Measurements from ENCODE around the gene RPTOR. TPM values are rescaled to one million over a fixed set of nuclear protein-coding genes. Genes with fewer than 3 reads are reported as not detected.

Gene RPTOR
- total RNA-seq, 1 experiment from 2014 or later, result 46.2 TPM

GRCh38 chr17:80955671-80956280, 411.1 kb downstream of the RPTOR start:
- H3K9me3 ChIP-seq (ENCODE audit: low read length), result no peaks in the 10 kb centered on the region
- TF ChIP-seq CTCF (conservative IDR thresholded peaks at IDR 0.05; ENCODE audit: low read depth, low read length) (no peak), EZH2phosphoT487 (IDR thresholded peaks at IDR 0.05; ENCODE audit: borderline replicate concordance, low read length) (no peak), EZH2 (IDR thresholded peaks at IDR 0.05; ENCODE audit: low read length, unreplicated experiment) (no peak)
- no peak overlapping the region for H3K9ac ChIP-seq (ENCODE audit: low read length)
- intact Hi-C loops (cut with micrococcal nuclease), result no loop called here
- H3K27ac ChIP-seq (ENCODE audit: low read length), result no peak overlapping the region
- CTCF ChIA-PET, result no interaction called here
- no peak overlapping the region for H3K4me3 ChIP-seq (ENCODE audit: low read length)
- H3K4me2 ChIP-seq (ENCODE audit: low read length), result no peak overlapping the region
- POLR2A ChIA-PET (ENCODE audit: unreplicated experiment), result no interaction called here
- no peaks in the 10 kb centered on the region for H3F3A ChIP-seq (ENCODE audit: low read length, unreplicated experiment)
- no peaks in the 10 kb centered on the region for H3K27me3 ChIP-seq (ENCODE audit: low read length)
- BruUV-seq (replicated peaks), result no TSS peak
- no peaks in the 10 kb centered on the region for H3K9me2 ChIP-seq (replicated peaks; ENCODE audit: low read length)
- ATAC-seq, result no peak
- H4K20me1 ChIP-seq (ENCODE audit: low read length), result no peaks in the 10 kb centered on the region
- no peaks in the 10 kb centered on the region for H3K79me2 ChIP-seq (ENCODE audit: low read length)
- no peak for DNase-seq
- peaks cover 9% of the 10 kb centered on the region; the same call in 1 of the 2 replicates for H3K4me1 ChIP-seq (ENCODE audit: insufficient read depth, low read length)
- H3K36me3 ChIP-seq (ENCODE audit: low read depth, low read length), result no peaks in the 10 kb centered on the region; the same call in 1 of the 2 replicates
- H2AFZ ChIP-seq (ENCODE audit: low read length), result no peak overlapping the region

- H3K79me2 ChIP-seq (ENCODE audit: low read length), result no peaks in the 10 kb centered on the region
- TF ChIP-seq EZH2 (IDR thresholded peaks at IDR 0.05; ENCODE audit: low read length, unreplicated experiment) (no peak), CTCF (conservative IDR thresholded peaks at IDR 0.05; ENCODE audit: low read depth, low read length) (no peak), EZH2phosphoT487 (IDR thresholded peaks at IDR 0.05; ENCODE audit: borderline replicate concordance, low read length) (no peak)
- POLR2A ChIA-PET (ENCODE audit: unreplicated experiment), result no interaction called here
- H3K4me3 ChIP-seq (ENCODE audit: low read length), result no peak overlapping the region
- no peak overlapping the region for H3K27ac ChIP-seq (ENCODE audit: low read length)
- peaks cover 9% of the 10 kb centered on the region; the same call in 1 of the 2 replicates for H3K4me1 ChIP-seq (ENCODE audit: insufficient read depth, low read length)
- BruUV-seq (replicated peaks), result no TSS peak
- H2AFZ ChIP-seq (ENCODE audit: low read length), result no peak overlapping the region
- H3K27me3 ChIP-seq (ENCODE audit: low read length), result no peaks in the 10 kb centered on the region
- no peaks in the 10 kb centered on the region; the same call in 1 of the 2 replicates for H3K36me3 ChIP-seq (ENCODE audit: low read depth, low read length)
- no peak overlapping the region for H3K9ac ChIP-seq (ENCODE audit: low read length)
- no peaks in the 10 kb centered on the region for H3K9me3 ChIP-seq (ENCODE audit: low read length)
- CTCF ChIA-PET, result no interaction called here
- H4K20me1 ChIP-seq (ENCODE audit: low read length), result no peaks in the 10 kb centered on the region
- no peak overlapping the region for H3K4me2 ChIP-seq (ENCODE audit: low read length)
- intact Hi-C loops (cut with micrococcal nuclease), result no loop called here
- no peaks in the 10 kb centered on the region for H3F3A ChIP-seq (ENCODE audit: low read length, unreplicated experiment)
- DNase-seq (no peak), ATAC-seq (no peak)
- H3K9me2 ChIP-seq (replicated peaks; ENCODE audit: low read length), result no peaks in the 10 kb centered on the region
Measured at GRCh38 chr17:80956321-80957190, 411.9 kb downstream of the RPTOR start.
